ENCODE data around the gene CLDN16.

- TF ChIP-seq, protein P1, sequence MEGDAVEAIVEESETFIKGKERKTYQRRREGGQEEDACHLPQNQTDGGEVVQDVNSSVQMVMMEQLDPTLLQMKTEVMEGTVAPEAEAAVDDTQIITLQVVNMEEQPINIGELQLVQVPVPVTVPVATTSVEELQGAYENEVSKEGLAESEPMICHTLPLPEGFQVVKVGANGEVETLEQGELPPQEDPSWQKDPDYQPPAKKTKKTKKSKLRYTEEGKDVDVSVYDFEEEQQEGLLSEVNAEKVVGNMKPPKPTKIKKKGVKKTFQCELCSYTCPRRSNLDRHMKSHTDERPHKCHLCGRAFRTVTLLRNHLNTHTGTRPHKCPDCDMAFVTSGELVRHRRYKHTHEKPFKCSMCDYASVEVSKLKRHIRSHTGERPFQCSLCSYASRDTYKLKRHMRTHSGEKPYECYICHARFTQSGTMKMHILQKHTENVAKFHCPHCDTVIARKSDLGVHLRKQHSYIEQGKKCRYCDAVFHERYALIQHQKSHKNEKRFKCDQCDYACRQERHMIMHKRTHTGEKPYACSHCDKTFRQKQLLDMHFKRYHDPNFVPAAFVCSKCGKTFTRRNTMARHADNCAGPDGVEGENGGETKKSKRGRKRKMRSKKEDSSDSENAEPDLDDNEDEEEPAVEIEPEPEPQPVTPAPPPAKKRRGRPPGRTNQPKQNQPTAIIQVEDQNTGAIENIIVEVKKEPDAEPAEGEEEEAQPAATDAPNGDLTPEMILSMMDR (IDR thresholded peaks at IDR 0.05): no peak
- no peak for TF ChIP-seq ZFX (IDR thresholded peaks at IDR 0.05; ENCODE audit: borderline replicate concordance)
These were observed 70.1 kb downstream of the CLDN16 start for GRCh38 chr3:190458040-190458439.

All from 22Rv1 (cell line).